Activated CD4-positive, alpha-beta T cell treated with anti-CD3 and anti-CD28 coated beads for 4 hours (primary cell): ENCODE results near the gene SLC25A46.
"Not testable (repeated sequence)": the region's sequence is repeated elsewhere in the genome, so short reads cannot be mapped to it uniquely, and the experiment has no call there.

Experiments
- DNase-seq, 2 donors: peaks; one replicate each; pipeline ENCODE4 v3.0.0-alpha.2; 2020

Gene SLC25A46

GRCh38 chr5:110757118-110757729 lies 18.4 kb downstream of the SLC25A46 start:
- DNase-seq, result peak in 1 of 2 donors; percentile 27

GRCh38 chr5:110760158-110760557 lies 21.4 kb downstream of the SLC25A46 start:
- DNase-seq, result no peak

- DNase-seq, result no peak
Observed at GRCh38 chr5:110768138-110768860, 29.5 kb downstream of the SLC25A46 start.

GRCh38 chr5:110769000-110769681 lies 30.3 kb downstream of the SLC25A46 start:
- no peak for DNase-seq

- DNase-seq, result no peak
Observed at GRCh38 chr5:110770286-110770685, 31.5 kb downstream of the SLC25A46 start.

GRCh38 chr5:110784901-110785300 lies 46.1 kb downstream of the SLC25A46 start:
- no peak for DNase-seq

- no peak for DNase-seq
Observed at GRCh38 chr5:110785356-110785755, 46.5 kb downstream of the SLC25A46 start.

GRCh38 chr5:110788006-110788405 lies 49.2 kb downstream of the SLC25A46 start:
- DNase-seq, result not testable (repeated sequence)

GRCh38 chr5:110790673-110791072 lies 51.9 kb downstream of the SLC25A46 start:
- no peak for DNase-seq

GRCh38 chr5:110802998-110803397 lies 64.2 kb downstream of the SLC25A46 start:
- DNase-seq, result no peak

- no peak for DNase-seq
Observed at GRCh38 chr5:110803467-110804326, 64.9 kb downstream of the SLC25A46 start.

GRCh38 chr5:110807169-110807568 lies 68.4 kb downstream of the SLC25A46 start:
- no peak for DNase-seq

- no peak for DNase-seq
Observed at GRCh38 chr5:110809006-110809405, 70.2 kb downstream of the SLC25A46 start.
